VCaP (cell line): ENCODE measurements around the gene UBL4A.

Experiments used
- H3K27ac ChIP-seq: fragments of 450-650 bp; 2 replicates; pipeline ENCODE4 v1.5.1; 2017
- CTCF ChIP-seq: fragments of 450-650 bp; conservative IDR thresholded peaks from 2 replicates; pipeline ENCODE4 v1.5.1; 2017; ENCODE audit warnings: mild to moderate bottlenecking, moderate library complexity

Gene UBL4A

DNA sequence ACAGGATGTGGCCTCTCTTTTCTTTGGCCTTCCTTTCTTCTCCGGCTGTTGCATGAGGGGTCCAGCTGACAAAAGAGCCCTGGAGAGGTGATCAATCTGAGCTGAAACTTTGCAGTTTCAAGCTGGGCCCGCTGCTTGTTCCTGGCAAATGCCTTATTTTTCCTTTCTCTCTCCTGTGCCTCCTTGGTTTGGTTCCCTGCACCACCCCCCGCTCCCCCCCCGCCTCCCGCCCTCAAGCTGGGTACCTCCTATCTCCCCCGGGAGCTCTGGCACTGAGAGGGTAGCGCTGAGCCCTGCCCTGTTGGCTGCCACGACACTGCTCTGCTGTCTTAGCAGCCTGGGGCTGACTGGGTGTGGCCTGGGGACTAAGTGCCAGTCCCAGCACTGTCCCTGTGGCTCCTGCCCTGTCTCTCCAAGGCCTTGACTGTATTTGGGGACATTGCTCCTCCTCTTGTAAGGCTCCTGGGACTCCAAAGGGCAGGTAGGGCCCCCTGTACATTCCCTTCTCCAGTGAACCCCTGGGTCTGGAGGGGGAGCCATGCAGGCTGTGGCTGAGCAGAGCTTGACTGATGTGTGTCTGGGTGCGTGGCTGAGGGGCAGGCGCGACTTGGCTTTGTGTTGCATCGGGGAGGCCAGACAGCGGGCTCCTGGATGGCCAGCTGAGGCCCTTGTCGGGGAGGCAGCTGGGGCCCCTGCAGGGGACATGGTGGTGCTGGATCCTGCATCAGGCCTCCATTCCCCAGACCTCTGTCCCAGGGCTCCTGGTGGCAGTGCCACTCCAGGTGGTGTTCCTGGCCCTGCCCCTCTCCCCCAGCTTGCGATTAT, 27.2 kb downstream of the UBL4A start:
- no peak for TF ChIP-seq CTCF
- peak overlapping the region; percentile 77; the same call in 1 of the 2 replicates for H3K27ac ChIP-seq

DNA sequence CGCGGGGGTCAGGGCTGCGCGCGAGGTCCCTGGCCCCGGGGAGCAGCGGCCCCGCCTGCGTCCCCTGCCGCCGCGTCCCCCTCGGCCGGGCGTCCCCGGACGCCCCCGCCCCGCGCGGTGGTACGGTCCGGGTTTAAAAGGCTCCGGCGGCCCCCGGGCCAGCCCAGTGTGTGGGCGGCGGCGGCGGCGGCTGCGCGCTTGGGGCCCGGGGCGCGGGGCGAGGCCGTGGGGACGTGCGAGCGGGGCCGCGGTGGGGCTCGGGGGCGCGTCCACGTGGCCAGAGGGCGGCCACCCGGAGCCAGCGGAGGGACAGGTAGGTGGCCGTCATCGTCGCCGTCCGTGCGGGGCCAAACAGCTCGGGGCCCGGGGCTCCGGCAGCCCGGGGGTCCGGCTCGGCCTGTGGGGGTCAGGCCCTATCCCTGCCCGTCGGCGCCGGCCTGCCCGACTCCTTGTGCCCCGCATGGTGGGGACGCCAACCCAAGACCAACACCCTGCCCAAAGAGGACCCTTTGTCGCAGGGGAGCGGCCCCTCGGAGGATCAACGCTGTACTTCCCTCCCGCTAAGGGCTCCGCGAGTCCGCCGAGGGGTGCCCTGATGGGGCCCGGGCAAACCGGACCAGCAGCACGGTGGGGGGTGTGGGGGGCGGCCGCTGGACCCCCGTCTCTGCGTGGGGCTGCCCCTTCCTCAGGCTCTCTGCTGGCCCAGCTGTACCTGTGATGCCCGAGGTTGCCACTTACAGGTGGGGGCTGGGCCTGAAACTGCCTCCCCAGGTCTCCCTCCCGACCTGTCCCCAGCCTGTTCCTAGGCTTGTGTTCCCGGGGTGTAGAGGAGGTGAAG, 28.1 kb downstream of the UBL4A start, which contains the start of gene PLXNA3:
TSS of gene PLXNA3 (plus strand) at position 166 of the 838 bp plus-strand sequence. CDS start 1,903 bp downstream, outside the sequence.
- TF ChIP-seq CTCF: no peak
- peak within 1 kb of the TSS; percentile 77 for H3K27ac ChIP-seq

GRCh38 chrX:154457491-154458115, 28.8 kb downstream of the UBL4A start:
- H3K27ac ChIP-seq: peak overlapping the region; percentile 77
- TF ChIP-seq CTCF: no peak

- no peak overlapping the region for H3K27ac ChIP-seq
- no peak for TF ChIP-seq CTCF
These were observed 33.6 kb downstream of the UBL4A start for GRCh38 chrX:154452823-154453222.

DNA sequence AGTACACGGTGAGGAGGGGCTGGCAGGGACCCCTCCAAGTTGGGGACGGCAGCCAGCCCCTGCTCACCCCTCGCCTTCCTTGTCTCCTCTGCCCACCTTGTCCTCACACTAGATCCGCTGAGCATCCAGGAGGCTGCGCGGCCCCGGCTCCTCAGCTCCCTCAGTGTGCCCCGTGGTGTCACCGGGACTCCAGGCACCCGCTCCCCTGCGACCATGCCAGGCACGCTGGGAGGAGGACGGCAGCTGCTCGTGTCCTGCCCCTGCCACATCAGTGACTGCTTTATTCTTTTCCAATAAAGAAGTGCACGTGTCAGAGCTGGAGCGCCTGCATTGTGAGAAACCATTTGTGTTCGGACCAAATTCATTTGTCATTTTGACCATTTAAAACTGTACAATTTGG, 36.1 kb downstream of the UBL4A start:
- TF ChIP-seq CTCF: no peak
- H3K27ac ChIP-seq: no peak overlapping the region

GRCh38 chrX:154449618-154450017, 36.8 kb downstream of the UBL4A start:
- no peak for TF ChIP-seq CTCF
- no peak overlapping the region for H3K27ac ChIP-seq

GRCh38 chrX:154448484-154448883, 37.9 kb downstream of the UBL4A start:
- H3K27ac ChIP-seq: no peak overlapping the region
- TF ChIP-seq CTCF: no peak
